ENCODE results near the gene ATG2B. TPM values are rescaled to one million over a fixed set of nuclear protein-coding genes. Genes with fewer than 3 reads are reported as not detected.
A peak's percentile ranks its signal among the peaks of the same experiment; 100 is the strongest.

ATG2B gene
- total RNA-seq, 1 donor from 2014 or later = 6.3 TPM

- FAIRE-seq (no peak), DNase-seq (ENCODE audit: low read depth) (peak; percentile 89)
- Histone ChIP-seq H3K4me3 (ENCODE audit: low read depth, low read length) (no peak overlapping the region), H3K36me3 (ENCODE audit: control insufficient read depth, insufficient read depth, low read length) (no peaks in the 10 kb centered on the region), H3K27me3 (ENCODE audit: control insufficient read depth, insufficient read depth, low read length) (no peaks in the 10 kb centered on the region)
- peak; percentile 35 for TF ChIP-seq CTCF (IDR thresholded peaks at IDR 0.05; ENCODE audit: insufficient read depth, low read length, severe bottlenecking)
Observed at GRCh38 chr14:96256407-96256806, 106.7 kb downstream of the ATG2B start.

DNA sequence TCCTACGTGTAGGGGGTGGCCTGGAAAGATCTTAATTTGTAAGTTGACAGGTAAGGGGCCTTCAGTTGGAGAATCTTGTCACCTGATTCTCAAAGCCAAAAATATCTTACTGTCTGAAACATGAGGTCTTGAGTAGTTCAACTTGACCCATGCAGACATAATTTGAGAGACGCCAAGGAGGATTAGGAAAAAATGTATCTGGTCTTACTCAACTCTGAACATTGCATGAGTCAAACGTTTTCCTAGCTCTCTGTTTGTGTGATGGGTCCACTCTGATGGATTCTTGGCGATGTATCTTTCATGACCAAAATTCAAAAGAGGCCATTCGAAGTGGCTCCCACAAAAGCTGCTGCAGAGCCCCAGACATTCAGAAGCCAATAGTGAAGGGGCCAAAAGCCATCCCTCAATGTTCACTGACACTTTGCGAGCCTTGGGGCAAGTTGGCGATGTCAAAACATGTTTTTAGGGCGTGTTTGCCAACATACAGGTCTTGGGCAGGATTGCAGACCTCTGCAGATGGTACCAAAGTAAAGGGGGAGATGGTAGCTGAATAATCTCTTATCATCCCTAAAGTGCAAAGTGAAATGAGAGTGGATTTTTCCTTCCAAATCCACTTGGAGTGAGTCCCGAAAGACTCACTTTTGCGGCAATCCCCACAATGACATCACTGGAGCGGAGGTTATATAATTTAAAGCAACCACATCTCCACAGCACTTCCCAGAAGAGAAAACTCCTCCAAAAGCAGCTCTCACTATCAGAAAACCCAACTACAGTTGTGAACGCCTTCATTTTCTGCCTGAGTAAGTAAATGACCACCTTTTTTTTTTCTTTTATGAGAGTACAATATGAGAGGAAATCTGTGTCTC, 107.4 kb downstream of the ATG2B start, which contains the start of gene BDKRB1:
TSS of gene BDKRB1 (plus strand) at position 710 of the 866 bp plus-strand sequence. CDS start 7,473 bp downstream, outside the sequence.
- no peak for FAIRE-seq

GRCh38 chr14:96254687-96255086, 108.5 kb downstream of the ATG2B start:
- H3K27me3 ChIP-seq (ENCODE audit: control insufficient read depth, insufficient read depth, low read length) = no peaks in the 10 kb centered on the region
- FAIRE-seq (peak; percentile 32), DNase-seq (ENCODE audit: low read depth) (no peak)
- H3K36me3 ChIP-seq (ENCODE audit: control insufficient read depth, insufficient read depth, low read length) = no peaks in the 10 kb centered on the region
- H3K4me3 ChIP-seq (ENCODE audit: low read depth, low read length) = no peak overlapping the region
- TF ChIP-seq CTCF (IDR thresholded peaks at IDR 0.05; ENCODE audit: insufficient read depth, low read length, severe bottlenecking) = no peak

More for the DNA sequence above, 107.4 kb downstream of the ATG2B start, which contains the start of gene BDKRB1:
- DNase-seq (ENCODE audit: low read depth) = peak; percentile 78
- H3K36me3 ChIP-seq (ENCODE audit: control insufficient read depth, insufficient read depth, low read length) = no peaks in the 10 kb centered on the region
- H3K4me3 ChIP-seq (ENCODE audit: low read depth, low read length) = no peak within 1 kb of the TSS
- no peaks in the 10 kb centered on the region for H3K27me3 ChIP-seq (ENCODE audit: control insufficient read depth, insufficient read depth, low read length)
- no peak for TF ChIP-seq CTCF (IDR thresholded peaks at IDR 0.05; ENCODE audit: insufficient read depth, low read length, severe bottlenecking)

DNA sequence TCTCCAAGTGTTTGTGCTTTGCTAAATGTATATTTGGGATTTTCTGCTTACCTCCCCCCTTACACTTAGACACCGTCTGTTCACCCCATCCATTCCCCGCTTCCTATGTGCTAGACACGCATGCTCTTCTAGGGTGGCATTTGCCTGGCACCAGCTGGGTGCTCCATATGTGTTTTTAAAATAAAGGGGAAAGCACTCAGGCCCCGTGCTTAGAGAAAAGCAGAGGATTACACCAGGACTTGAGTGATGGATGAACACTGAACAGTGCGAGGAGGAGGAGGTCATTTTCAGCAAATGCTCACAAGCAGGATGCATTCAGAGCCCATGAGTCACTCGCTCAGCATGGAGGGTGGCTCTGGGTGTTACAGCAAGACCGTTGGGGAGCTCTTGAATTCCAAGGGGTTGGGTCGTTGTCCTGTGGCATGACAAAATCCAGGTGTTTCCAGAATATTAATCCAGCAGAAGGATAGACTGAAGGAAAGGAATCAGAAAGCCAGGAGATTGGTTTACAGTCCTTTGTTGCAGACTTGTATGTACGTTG, 110.1 kb downstream of the ATG2B start:
- DNase-seq (ENCODE audit: low read depth) (peak; percentile 78), FAIRE-seq (peak; percentile 95)
- Histone ChIP-seq H3K4me3 (ENCODE audit: low read depth, low read length) (no peak overlapping the region), H3K27me3 (ENCODE audit: control insufficient read depth, insufficient read depth, low read length) (no peaks in the 10 kb centered on the region), H3K36me3 (ENCODE audit: control insufficient read depth, insufficient read depth, low read length) (no peaks in the 10 kb centered on the region)
- TF ChIP-seq CTCF (IDR thresholded peaks at IDR 0.05; ENCODE audit: insufficient read depth, low read length, severe bottlenecking) = no peak

GRCh38 chr14:96252323-96252998, 110.7 kb downstream of the ATG2B start:
- Histone ChIP-seq H3K4me3 (ENCODE audit: low read depth, low read length) (no peak overlapping the region), H3K36me3 (ENCODE audit: control insufficient read depth, insufficient read depth, low read length) (no peaks in the 10 kb centered on the region), H3K27me3 (ENCODE audit: control insufficient read depth, insufficient read depth, low read length) (no peaks in the 10 kb centered on the region)
- TF ChIP-seq CTCF (IDR thresholded peaks at IDR 0.05; ENCODE audit: insufficient read depth, low read length, severe bottlenecking) = no peak
- FAIRE-seq (no peak), DNase-seq (ENCODE audit: low read depth) (no peak)

Data from bronchial epithelial cell (primary cell).